GM12865 (cell line): ENCODE results near the gene SDF4.
A peak's percentile ranks its signal among the peaks of the same experiment; 100 is the strongest.

Experiments used
- DNase-seq: peaks from one replicate; pipeline ENCODE4 v3.0.0; 2010; ENCODE audit warnings: low read depth
- H3K4me3 ChIP-seq: 2 replicates; pipeline ENCODE4 v1.5.1; 2011; ENCODE audit warnings: mild to moderate bottlenecking, low read depth, low read length, control low read depth
- CTCF ChIP-seq: IDR thresholded peaks from 2 replicates; pipeline ENCODE4 v1.5.1; 2011; ENCODE audit warnings: low read length, control low read depth, low read depth, inconsistent platforms; ENCODE audit not compliant: insufficient read depth; ENCODE audit errors: missing control alignments

Gene SDF4

GRCh38 chr1:1206376-1206965 lies 25.3 kb downstream of the SDF4 start, which contains the start of gene TNFRSF18:
TNFRSF18 (minus strand) TSS chr1:1206592; CDS start chr1:1206571, 21 bp downstream.
- no peak for DNase-seq
- H3K4me3 ChIP-seq: peak within 1 kb of the TSS; percentile 26; the same call in 1 of the 2 replicates
- no peak for TF ChIP-seq CTCF

- no peak overlapping the region for H3K4me3 ChIP-seq
- TF ChIP-seq CTCF: no peak
- DNase-seq: no peak
Observed at GRCh38 chr1:1205769-1206375, 25.9 kb downstream of the SDF4 start.

- no peak for DNase-seq
- no peak overlapping the region for H3K4me3 ChIP-seq
- TF ChIP-seq CTCF: no peak
Observed at GRCh38 chr1:1204998-1205768, 26.6 kb downstream of the SDF4 start.

GRCh38 chr1:1204425-1204920 lies 27.3 kb downstream of the SDF4 start:
- no peak for TF ChIP-seq CTCF
- DNase-seq: no peak
- H3K4me3 ChIP-seq: no peak overlapping the region

- DNase-seq: no peak
- no peak overlapping the region for H3K4me3 ChIP-seq
- TF ChIP-seq CTCF: no peak
Observed at GRCh38 chr1:1203561-1204424, 28.0 kb downstream of the SDF4 start.

- H3K4me3 ChIP-seq: no peak overlapping the region
- no peak for TF ChIP-seq CTCF
- no peak for DNase-seq
Observed at GRCh38 chr1:1202831-1203560, 28.8 kb downstream of the SDF4 start.
